Astrocyte of the cerebellum (primary cell): ENCODE results near the gene LCN1.
"Not testable (repeated sequence)": the region's sequence is repeated elsewhere in the genome, so short reads cannot be mapped to it uniquely, and the experiment has no call there.

Source experiments
- DNase-seq: peaks from one replicate; pipeline ENCODE4 v3.0.0-alpha.2; 2011; ENCODE audit warnings: low read depth
- H3K4me3 ChIP-seq: 2 replicates; pipeline ENCODE4 v1.5.1; 2011; ENCODE audit warnings: mild to moderate bottlenecking, low read depth, low read length, moderate library complexity
- CTCF ChIP-seq: IDR thresholded peaks from 2 replicates; pipeline ENCODE4 v1.5.1; 2012; ENCODE audit warnings: low read length, low read depth, moderate library complexity, mild to moderate bottlenecking; ENCODE audit errors: missing control alignments
- in situ Hi-C: cut with HindIII; loops from 2 replicates; pipeline ENCODE4 v1.10.0; 2017; ENCODE audit warnings: low sequenced_read_pairs

LCN1 gene

DNA sequence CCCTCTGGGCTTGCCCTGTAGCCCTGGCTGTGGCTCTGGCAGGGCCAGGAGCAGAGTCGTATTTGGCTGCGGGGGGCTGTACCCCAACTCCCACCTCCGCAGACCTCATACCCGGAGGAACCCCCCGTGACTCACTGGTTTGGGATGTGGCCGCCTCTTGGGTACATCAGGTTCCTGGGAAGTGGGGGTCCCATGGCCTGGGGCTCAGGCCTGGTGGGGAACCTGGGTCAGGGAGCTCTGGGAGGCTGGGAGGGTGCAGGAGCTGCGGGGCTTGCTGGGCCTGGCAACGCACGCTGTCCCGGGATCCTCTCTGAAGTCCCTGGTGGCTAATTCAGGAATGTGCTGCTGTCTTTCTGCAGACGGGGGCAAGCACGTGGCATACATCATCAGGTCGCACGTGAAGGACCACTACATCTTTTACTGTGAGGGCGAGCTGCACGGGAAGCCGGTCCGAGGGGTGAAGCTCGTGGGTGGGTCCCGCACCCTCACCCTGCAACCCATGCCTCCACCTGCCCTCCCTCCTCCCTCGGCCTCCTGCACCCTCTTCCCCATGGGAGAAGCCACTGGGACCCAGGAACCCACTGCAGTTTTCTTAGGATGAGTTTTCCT, 2.4 kb downstream of the LCN1 start:
- no peak for TF ChIP-seq CTCF
- H3K4me3 ChIP-seq = no peak overlapping the region
- in situ Hi-C loops = no loop called here

GRCh38 chr9:135524130-135524861, 3.1 kb downstream of the LCN1 start:
- DNase-seq = no peak
- in situ Hi-C loops = no loop called here
- no peak for TF ChIP-seq CTCF
- no peak overlapping the region for H3K4me3 ChIP-seq

More for the DNA sequence above, 2.4 kb downstream of the LCN1 start:
- no peak for DNase-seq

DNA sequence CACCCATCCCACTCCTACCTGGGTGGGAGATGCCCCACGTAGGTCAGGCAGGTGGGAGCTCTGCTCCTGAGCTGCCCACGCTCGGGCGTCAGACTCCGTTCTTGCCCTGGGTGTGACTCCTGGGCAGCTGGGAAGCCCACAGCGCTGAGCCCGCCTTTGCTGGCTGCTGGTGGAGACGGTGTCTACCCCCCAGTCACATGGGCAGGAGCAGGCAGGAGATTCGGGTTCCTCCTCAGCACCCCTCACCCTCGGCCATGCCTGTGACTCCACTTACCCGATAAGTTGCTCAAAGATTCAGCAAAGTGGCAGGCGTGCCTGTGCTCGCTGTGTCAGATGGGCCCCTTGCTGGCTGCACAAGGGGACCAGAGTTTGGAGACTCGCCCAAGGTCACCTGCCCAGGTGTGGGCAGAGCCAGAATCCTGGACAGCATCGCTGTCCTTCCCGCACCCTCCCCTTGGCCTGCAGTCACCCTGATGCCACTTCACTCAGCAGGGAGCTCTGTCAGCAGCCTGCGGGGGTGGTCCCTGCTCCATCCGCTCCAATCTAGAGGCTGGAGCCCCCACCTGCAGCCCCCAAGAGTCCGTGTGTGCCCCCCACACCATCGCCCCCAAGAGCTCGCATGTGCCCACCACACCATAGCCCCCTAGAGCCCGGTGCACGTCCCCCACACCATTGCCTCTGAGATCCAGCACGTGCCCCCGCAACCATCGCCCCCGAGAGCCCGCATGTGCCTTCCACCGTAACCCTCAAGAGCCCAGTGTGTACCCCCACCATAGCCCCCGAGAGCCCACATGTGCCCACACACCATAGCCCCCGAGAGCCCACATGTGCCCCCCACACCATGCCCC, 4.2 kb downstream of the LCN1 start:
- DNase-seq = no peak
- in situ Hi-C loops = no loop called here
- H3K4me3 ChIP-seq = no peak overlapping the region
- no peak for TF ChIP-seq CTCF

DNA sequence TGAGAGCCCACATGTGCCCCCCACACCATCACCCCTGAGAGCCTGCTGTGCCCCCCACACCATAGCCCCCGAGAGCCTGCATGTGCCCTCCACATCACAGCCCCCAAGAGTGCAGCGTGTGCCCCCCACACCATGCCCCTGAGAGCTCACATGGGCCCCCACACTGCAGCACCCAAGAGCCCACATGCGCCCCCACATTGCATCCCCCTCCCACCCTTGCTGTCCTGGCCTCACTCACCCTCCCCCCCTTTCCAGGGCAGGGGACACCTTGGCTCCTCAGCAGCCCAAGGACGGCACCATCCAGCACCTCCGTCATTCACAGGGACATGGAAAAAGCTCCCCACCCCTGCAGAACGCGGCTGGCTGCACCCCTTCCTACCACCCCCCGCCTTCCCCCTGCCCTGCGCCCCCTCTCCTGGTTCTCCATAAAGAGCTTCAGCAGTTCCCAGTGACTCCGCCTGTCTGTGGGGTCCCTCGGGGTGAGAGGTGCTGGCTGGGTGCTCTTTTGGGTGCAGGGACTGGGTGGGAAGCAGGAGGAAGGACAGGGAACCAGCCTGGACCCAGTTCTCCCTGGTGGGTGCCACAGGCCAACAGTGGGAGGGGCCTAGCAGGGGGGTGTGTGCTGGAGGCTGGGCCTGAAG, 5.0 kb downstream of the LCN1 start:
- no peak for TF ChIP-seq CTCF
- DNase-seq = no peak
- in situ Hi-C loops = no loop called here
- no peak overlapping the region for H3K4me3 ChIP-seq

- in situ Hi-C loops = no loop called here
- DNase-seq = no peak
- TF ChIP-seq CTCF = no peak
- H3K4me3 ChIP-seq = no peak overlapping the region
Observed at GRCh38 chr9:135526730-135527571, 5.7 kb downstream of the LCN1 start.

GRCh38 chr9:135528842-135529435, 7.7 kb downstream of the LCN1 start:
- H3K4me3 ChIP-seq, DNase-seq, in situ Hi-C loops: not testable (repeated sequence)
